ENCODE results near the gene CCR7. TPM values are rescaled to one million over a fixed set of nuclear protein-coding genes. Genes with fewer than 3 reads are reported as not detected.

The CCR7 gene
- total RNA-seq, 3 donors from 2014 or later, result 0.16 to 1.0 (median 0.33) TPM

DNA sequence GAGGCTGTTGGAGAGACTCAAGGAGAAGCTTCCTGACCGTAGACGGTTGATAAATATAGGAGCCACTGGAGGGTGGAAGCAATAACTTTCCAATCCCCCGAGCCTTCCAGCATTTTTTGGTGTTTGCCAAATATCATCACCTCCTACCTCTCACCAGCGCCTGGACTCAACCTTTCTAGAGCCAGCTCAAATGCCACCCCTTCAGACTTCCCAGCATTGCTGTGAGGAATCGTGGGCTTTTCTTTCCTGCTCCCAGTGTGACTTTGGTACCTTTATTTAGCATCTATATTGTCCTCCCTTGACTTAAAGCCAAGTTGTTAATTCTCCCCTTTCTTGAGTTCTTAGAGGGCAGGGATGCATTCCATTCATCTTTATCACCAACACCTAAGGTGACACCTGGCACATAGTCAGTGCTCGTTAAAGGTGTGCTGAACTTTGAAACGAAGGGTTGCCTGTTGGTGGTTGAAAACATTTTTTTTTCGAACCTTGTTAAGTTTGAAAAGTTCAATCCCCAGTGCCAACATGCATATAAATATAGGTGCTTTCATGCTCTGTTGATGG lies 35.3 kb upstream of the CCR7 start:
- Histone ChIP-seq H3K27ac (no peak overlapping the region), H3K9me3 (no peaks in the 10 kb centered on the region), H3K4me1 (no peaks in the 10 kb centered on the region), H3K27me3 (no peaks in the 10 kb centered on the region), H3K36me3 (no peaks in the 10 kb centered on the region), H3K4me3 (no peak overlapping the region)
- DNase-seq (ENCODE audit: low spot score in 2 of 2), result no peak
- TF ChIP-seq POLR2AphosphoS5 (IDR thresholded peaks at IDR 0.05) (no peak), POLR2A (IDR thresholded peaks at IDR 0.05) (no peak)
- TF ChIP-seq, protein P1, sequence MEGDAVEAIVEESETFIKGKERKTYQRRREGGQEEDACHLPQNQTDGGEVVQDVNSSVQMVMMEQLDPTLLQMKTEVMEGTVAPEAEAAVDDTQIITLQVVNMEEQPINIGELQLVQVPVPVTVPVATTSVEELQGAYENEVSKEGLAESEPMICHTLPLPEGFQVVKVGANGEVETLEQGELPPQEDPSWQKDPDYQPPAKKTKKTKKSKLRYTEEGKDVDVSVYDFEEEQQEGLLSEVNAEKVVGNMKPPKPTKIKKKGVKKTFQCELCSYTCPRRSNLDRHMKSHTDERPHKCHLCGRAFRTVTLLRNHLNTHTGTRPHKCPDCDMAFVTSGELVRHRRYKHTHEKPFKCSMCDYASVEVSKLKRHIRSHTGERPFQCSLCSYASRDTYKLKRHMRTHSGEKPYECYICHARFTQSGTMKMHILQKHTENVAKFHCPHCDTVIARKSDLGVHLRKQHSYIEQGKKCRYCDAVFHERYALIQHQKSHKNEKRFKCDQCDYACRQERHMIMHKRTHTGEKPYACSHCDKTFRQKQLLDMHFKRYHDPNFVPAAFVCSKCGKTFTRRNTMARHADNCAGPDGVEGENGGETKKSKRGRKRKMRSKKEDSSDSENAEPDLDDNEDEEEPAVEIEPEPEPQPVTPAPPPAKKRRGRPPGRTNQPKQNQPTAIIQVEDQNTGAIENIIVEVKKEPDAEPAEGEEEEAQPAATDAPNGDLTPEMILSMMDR (IDR thresholded peaks at IDR 0.05), result no peak
- intact Hi-C loops (cut with DNase I; ENCODE audit: low total_unique reads), result no loop called here

DNA sequence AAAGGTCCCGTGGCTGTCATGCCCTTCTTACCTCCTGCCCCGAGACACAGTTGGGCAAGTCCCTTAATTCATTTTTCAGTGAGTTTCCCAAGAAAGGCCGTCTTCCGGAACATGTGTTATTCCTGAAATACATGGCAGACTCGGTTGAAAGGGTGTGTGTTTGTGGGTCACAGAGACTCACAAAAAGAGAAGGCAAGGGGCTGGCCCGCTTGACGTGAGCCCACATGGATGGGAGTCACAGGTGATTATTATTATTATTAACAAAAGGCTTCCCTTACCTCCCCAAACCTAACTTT lies 34.1 kb upstream of the CCR7 start:
- DNase-seq (ENCODE audit: low spot score in 2 of 2), result no peak

DNA sequence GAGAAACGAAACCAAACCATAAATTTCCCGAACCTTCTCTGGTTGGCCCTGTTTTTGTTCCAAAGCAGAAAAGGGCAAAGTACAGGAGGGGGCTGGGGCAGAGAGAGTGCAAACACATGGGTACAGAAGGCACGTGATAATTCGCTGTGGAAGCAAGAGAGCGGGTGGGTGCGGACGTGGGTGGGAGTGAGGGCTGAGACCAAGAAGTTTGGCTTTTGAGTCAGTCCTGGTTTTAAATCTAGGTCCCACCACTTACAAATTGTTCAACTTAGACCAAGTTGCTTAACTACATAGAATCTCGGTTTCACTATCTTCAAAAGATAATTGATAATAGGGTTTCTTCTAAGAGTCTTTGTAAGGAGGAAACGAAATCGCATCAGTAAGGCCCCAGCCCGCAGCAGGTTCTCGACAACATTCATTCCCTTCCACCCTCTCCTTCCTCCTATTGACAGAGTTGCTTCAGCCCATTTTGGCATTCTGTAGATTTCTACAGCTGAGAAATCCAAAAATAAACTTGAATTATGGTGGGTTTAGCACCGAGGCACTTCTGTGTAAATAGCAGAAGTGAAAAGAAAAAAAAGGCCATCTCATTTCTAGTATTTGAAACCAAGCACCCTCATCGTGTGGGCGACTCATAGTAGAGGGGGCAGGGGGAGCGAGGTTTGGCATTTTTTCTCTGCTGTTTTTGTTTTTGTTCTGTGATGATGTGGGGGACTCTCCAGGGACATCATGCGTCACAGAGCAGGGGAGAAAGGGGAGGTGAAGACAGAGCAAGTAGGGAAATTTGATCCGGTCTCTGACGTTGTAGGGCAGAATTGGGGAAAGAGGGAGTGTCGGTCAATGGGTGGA lies 33.6 kb upstream of the CCR7 start:
- Histone ChIP-seq H3K36me3 (no peaks in the 10 kb centered on the region), H3K9me3 (no peaks in the 10 kb centered on the region), H3K4me1 (no peaks in the 10 kb centered on the region), H3K27me3 (no peaks in the 10 kb centered on the region), H3K27ac (peak overlapping the region; percentile 33 to 91), H3K4me3 (peak overlapping the region in 1 of 3 donors; percentile 16)
- DNase-seq (ENCODE audit: low spot score in 2 of 2), result peak in 1 of 2 donors; percentile 45
- TF ChIP-seq POLR2A (IDR thresholded peaks at IDR 0.05) (no peak), POLR2AphosphoS5 (IDR thresholded peaks at IDR 0.05) (no peak)
- TF ChIP-seq, protein P1 (IDR thresholded peaks at IDR 0.05), result no peak
- intact Hi-C loops (cut with DNase I; ENCODE audit: low total_unique reads), result no loop called here

More for the DNA sequence above, 34.1 kb upstream of the CCR7 start:
- H3K4me3 ChIP-seq, result no peak overlapping the region
- no peaks in the 10 kb centered on the region for H3K9me3 ChIP-seq
- H3K4me1 ChIP-seq, result no peaks in the 10 kb centered on the region
- TF ChIP-seq, protein P1 (IDR thresholded peaks at IDR 0.05), result no peak
- TF ChIP-seq POLR2AphosphoS5 (IDR thresholded peaks at IDR 0.05) (peak in 1 of 3 donors; percentile 66), POLR2A (IDR thresholded peaks at IDR 0.05) (no peak)
- no peaks in the 10 kb centered on the region for H3K36me3 ChIP-seq
- H3K27ac ChIP-seq, result peak overlapping the region; percentile 33 to 91
- intact Hi-C loops (cut with DNase I; ENCODE audit: low total_unique reads), result no loop called here
- H3K27me3 ChIP-seq, result no peaks in the 10 kb centered on the region

DNA sequence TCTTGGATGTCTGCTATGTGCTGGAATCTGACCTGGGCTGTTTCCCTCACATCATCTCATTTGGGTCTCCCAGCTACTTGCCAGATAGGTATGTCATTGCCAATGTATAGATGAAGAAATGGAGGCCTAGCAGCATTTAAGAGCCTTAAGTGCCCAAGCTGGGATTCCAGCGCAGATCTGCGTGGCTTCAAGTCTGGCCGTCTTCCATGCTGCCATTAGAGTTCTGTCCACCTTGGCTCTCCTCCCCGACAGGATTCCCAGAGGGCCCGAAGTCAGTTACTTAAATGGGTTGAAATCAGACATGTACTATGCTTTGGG lies 33.0 kb upstream of the CCR7 start:
- TF ChIP-seq POLR2A (IDR thresholded peaks at IDR 0.05), result no peak
- no peak for TF ChIP-seq POLR2AphosphoS5 (IDR thresholded peaks at IDR 0.05)
- TF ChIP-seq, protein P1 (IDR thresholded peaks at IDR 0.05), result no peak
- no peaks in the 10 kb centered on the region for H3K27me3 ChIP-seq
- no peaks in the 10 kb centered on the region for H3K4me1 ChIP-seq
- H3K36me3 ChIP-seq, result no peaks in the 10 kb centered on the region
- H3K9me3 ChIP-seq, result no peaks in the 10 kb centered on the region
- intact Hi-C loops (cut with DNase I; ENCODE audit: low total_unique reads), result no loop called here
- H3K4me3 ChIP-seq, result peak overlapping the region in 1 of 3 donors; percentile 16
- DNase-seq (ENCODE audit: low spot score in 2 of 2), result no peak
- peak overlapping the region; percentile 33 to 91 for H3K27ac ChIP-seq

DNA sequence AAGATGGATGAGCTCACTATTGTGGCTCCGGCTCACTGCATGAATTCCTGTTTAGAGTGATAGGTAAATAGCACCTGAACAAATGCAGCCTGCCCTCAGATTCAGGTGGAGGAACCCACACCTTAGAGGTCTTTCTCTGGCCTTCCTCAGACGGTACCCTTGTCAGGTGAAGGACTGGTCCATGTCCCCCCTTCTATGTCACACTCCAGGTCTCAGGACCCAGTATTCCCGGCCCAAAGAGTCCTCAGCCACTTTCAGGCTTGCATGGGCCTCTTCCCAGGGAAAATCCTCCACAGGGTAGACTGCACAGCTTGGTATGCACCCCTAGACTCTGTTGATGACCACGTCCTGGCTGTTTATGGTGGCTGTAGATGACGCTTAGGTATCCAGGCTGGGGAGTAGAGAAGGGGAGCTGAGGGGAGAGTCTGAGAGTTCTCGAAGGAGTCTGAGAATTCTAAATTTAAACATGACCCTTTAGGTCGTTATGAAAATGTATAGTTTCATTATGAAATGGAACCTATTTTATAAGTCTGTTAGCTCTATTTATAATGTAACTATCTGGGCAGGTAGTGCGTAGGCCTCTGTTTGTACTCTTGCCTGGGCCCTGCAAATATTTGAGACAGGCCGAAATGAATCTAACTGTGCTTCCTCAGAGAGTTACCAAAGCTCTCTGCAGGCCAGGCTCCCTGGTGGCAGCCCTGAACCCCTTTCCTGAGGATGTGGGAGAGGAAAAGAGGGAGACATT lies 32.5 kb upstream of the CCR7 start:
- peak overlapping the region; percentile 33 to 91 for H3K27ac ChIP-seq
- no peak overlapping the region for H3K4me3 ChIP-seq
- DNase-seq (ENCODE audit: low spot score in 2 of 2), result no peak

More for the DNA sequence above, 32.5 kb upstream of the CCR7 start:
- Histone ChIP-seq H3K4me1 (no peaks in the 10 kb centered on the region), H3K27me3 (no peaks in the 10 kb centered on the region), H3K9me3 (no peaks in the 10 kb centered on the region), H3K36me3 (no peaks in the 10 kb centered on the region)
- TF ChIP-seq POLR2A (IDR thresholded peaks at IDR 0.05), result no peak
- intact Hi-C loops (cut with DNase I; ENCODE audit: low total_unique reads), result no loop called here
